ENCODE measurements around the gene KIAA1755. TPM values are rescaled to one million over a fixed set of nuclear protein-coding genes. Genes with fewer than 3 reads are reported as not detected.

KIAA1755 gene
- 0.50 TPM for polyA plus RNA-seq (2013, experiment 1 of 2)
- polyA plus RNA-seq (2013, experiment 2 of 2), result 0.40 TPM

DNA sequence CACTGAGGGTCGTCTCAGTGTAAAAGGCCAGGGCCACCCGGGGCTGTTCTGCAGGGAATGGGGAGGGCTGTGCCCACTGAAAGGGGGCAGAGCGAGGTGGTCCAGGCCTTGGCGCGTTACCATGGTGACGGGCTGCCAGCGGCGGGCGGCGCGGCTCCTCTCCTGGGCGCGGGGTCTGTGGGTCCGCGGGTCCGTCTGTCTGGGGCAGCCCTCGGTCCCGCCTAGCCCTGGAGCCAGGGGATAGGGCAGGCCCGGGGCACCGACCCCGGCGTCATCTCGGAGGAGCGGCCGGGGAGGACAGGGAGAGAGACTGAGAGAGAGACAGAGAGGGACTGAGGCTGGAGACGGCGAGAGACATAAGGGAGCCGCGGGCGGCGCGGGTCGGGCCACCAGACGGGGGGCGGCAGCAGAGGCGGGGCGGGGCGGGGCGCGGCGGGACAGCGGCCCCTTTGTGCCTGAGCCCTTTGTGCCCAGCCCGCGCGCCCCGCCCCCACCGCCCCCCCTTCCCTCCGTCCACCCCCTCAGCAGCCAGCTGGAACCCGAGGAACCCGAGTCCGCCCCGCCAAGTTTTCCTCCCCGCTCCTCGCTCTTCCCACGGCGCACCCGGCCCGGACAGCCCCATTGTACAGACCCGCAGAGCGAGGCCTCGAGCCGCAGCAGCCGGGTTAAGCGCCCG, at the start of gene KIAA1755:
Gene KIAA1755, minus strand, starts transcription at position 358 of the 676 bp plus-strand sequence. Its CDS starts 235 bp downstream, at position 123.
- no peak for DNase-seq
- WGBS, result 17% methylated on average over 36 of the region's 65 CpGs

DNA sequence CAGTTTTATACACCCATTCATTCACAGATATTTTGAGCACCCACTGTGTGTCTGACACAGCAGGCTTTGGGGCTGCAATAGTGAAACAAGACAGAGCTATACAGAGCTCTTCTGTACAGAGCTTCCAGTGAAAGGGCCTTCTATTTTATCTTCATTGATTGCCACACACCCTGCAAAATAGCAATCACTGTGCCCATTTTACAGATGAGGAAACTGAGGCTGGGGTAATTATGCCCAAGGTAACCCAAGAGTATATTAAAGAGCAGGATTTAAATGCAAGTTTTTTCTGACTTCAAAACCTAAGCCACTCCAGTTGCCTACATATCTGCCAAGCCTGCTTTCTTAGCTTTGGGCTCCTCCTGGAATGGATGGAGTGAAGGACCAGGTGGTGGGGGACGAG, 47.9 kb upstream of the KIAA1755 start:
- no peak overlapping the region for H3K4ac ChIP-seq (ENCODE audit: low read depth in 1 of 2, low read length in 2 of 2)
- no peaks in the 10 kb centered on the region for H3K9me3 ChIP-seq (ENCODE audit: control insufficient read depth, low read length)
- peaks cover 25 to 66% of the 10 kb centered on the region in 2 experiments for H3K27me3 ChIP-seq (ENCODE audit: control insufficient read depth in 1 of 2, insufficient read depth in 1 of 2, low read length in 2 of 2)
- H3K4me3 ChIP-seq (ENCODE audit: insufficient read depth in 1 of 2, low read depth in 1 of 2, low read length in 2 of 2), result no peak overlapping the region
- DNase-seq, result no peak
- no CpG with 5 or more reads among the region's 1 CpG for WGBS
- H4K8ac ChIP-seq (ENCODE audit: low read length), result no peak overlapping the region
- H3K36me3 ChIP-seq (ENCODE audit: control insufficient read depth in 1 of 2, insufficient read depth in 2 of 2, low read depth in 1 of 2, low read length in 2 of 2), result no peaks in the 10 kb centered on the region
- no peak overlapping the region for H2BK5ac ChIP-seq (ENCODE audit: low read depth, low read length, poor library complexity, severe bottlenecking)
- H2AFZ ChIP-seq (ENCODE audit: low read depth, low read length), result no peak overlapping the region
- H3K9ac ChIP-seq (ENCODE audit: low read length), result no peak overlapping the region
- no peak overlapping the region for H3K18ac ChIP-seq (ENCODE audit: low read depth in 1 of 2, low read length in 2 of 2)
- H2AK5ac ChIP-seq (ENCODE audit: low read length, severe bottlenecking), result no peak overlapping the region
- H4K91ac ChIP-seq (ENCODE audit: low read length), result no peak overlapping the region
- no peak overlapping the region for H3K27ac ChIP-seq (ENCODE audit: low read length, poor library complexity, severe bottlenecking)
- H3K4me1 ChIP-seq (ENCODE audit: control insufficient read depth, insufficient read depth, low read depth, low read length), result peaks cover 10% of the 10 kb centered on the region
- no peak overlapping the region for H3K23ac ChIP-seq (ENCODE audit: low read length in 2 of 2)
- no peak overlapping the region for H2BK120ac ChIP-seq (ENCODE audit: low read depth, low read length)
- H2BK15ac ChIP-seq (ENCODE audit: low read depth, poor library complexity, severe bottlenecking), result no peak overlapping the region
- H3K79me1 ChIP-seq (replicated peaks; ENCODE audit: low read length, poor library complexity, severe bottlenecking), result no peaks in the 10 kb centered on the region
- H3K4me2 ChIP-seq (ENCODE audit: low read length, poor library complexity, severe bottlenecking), result no peak overlapping the region
- no peak overlapping the region for H3K14ac ChIP-seq (ENCODE audit: low read length in 2 of 2)
- H2BK12ac ChIP-seq (ENCODE audit: low read length in 2 of 2), result no peak overlapping the region

More for the DNA sequence above, at the start of gene KIAA1755:
- Histone ChIP-seq H3K27ac (ENCODE audit: low read length, poor library complexity, severe bottlenecking) (no peak within 1 kb of the TSS), H3K9me3 (ENCODE audit: control insufficient read depth, low read length) (no peaks in the 10 kb centered on the region), H3K18ac (ENCODE audit: low read depth in 1 of 2, low read length in 2 of 2) (peak within 1 kb of the TSS; percentile 34 to 61), H3K36me3 (ENCODE audit: control insufficient read depth in 1 of 2, insufficient read depth in 2 of 2, low read depth in 1 of 2, low read length in 2 of 2) (no peaks in the 10 kb centered on the region), H2AK5ac (ENCODE audit: low read length, severe bottlenecking) (no peak within 1 kb of the TSS), H3K9ac (ENCODE audit: low read length) (peak within 1 kb of the TSS; percentile 85), H3K4ac (ENCODE audit: low read depth in 1 of 2, low read length in 2 of 2) (peak within 1 kb of the TSS in 1 of 2 experiments; percentile 24), H2BK15ac (ENCODE audit: low read depth, poor library complexity, severe bottlenecking) (peak within 1 kb of the TSS; percentile 52), H3K4me1 (ENCODE audit: control insufficient read depth, insufficient read depth, low read depth, low read length) (peaks cover 9% of the 10 kb centered on the region), H3K4me2 (ENCODE audit: low read length, poor library complexity, severe bottlenecking) (peak within 1 kb of the TSS; percentile 82), H2AFZ (ENCODE audit: low read depth, low read length) (peak within 1 kb of the TSS; percentile 67), H2BK5ac (ENCODE audit: low read depth, low read length, poor library complexity, severe bottlenecking) (no peak within 1 kb of the TSS), H3K23ac (ENCODE audit: low read length in 2 of 2) (no peak within 1 kb of the TSS), H4K91ac (ENCODE audit: low read length) (no peak within 1 kb of the TSS), H3K27me3 (ENCODE audit: control insufficient read depth in 1 of 2, insufficient read depth in 1 of 2, low read length in 2 of 2) (peaks cover 0 to 17% of the 10 kb centered on the region in 2 experiments), H3K14ac (ENCODE audit: low read length in 2 of 2) (peak within 1 kb of the TSS in 1 of 2 experiments; percentile 53), H4K8ac (ENCODE audit: low read length) (peak within 1 kb of the TSS; percentile 35), H3K4me3 (ENCODE audit: insufficient read depth in 1 of 2, low read depth in 1 of 2, low read length in 2 of 2) (peak within 1 kb of the TSS; percentile 44 to 79), H3K79me1 (replicated peaks; ENCODE audit: low read length, poor library complexity, severe bottlenecking) (no peaks in the 10 kb centered on the region), H2BK120ac (ENCODE audit: low read depth, low read length) (no peak within 1 kb of the TSS), H2BK12ac (ENCODE audit: low read length in 2 of 2) (peak within 1 kb of the TSS in 1 of 2 experiments; percentile 43)

- H3K18ac ChIP-seq (ENCODE audit: low read depth in 1 of 2, low read length in 2 of 2), result no peak overlapping the region
- no peak overlapping the region for H3K4ac ChIP-seq (ENCODE audit: low read depth in 1 of 2, low read length in 2 of 2)
- H3K36me3 ChIP-seq (ENCODE audit: control insufficient read depth in 1 of 2, insufficient read depth in 2 of 2, low read depth in 1 of 2, low read length in 2 of 2), result no peaks in the 10 kb centered on the region
- H3K14ac ChIP-seq (ENCODE audit: low read length in 2 of 2), result no peak overlapping the region
- H3K27me3 ChIP-seq (ENCODE audit: control insufficient read depth in 1 of 2, insufficient read depth in 1 of 2, low read length in 2 of 2), result peaks cover 25 to 67% of the 10 kb centered on the region in 2 experiments
- H2BK120ac ChIP-seq (ENCODE audit: low read depth, low read length), result no peak overlapping the region
- H3K23ac ChIP-seq (ENCODE audit: low read length in 2 of 2), result no peak overlapping the region
- H3K27ac ChIP-seq (ENCODE audit: low read length, poor library complexity, severe bottlenecking), result no peak overlapping the region
- WGBS, result 89% methylated on average over 1 of the region's 4 CpGs
- H4K8ac ChIP-seq (ENCODE audit: low read length), result no peak overlapping the region
- no peak for DNase-seq
- H2AK5ac ChIP-seq (ENCODE audit: low read length, severe bottlenecking), result no peak overlapping the region
- no peak overlapping the region for H2BK15ac ChIP-seq (ENCODE audit: low read depth, poor library complexity, severe bottlenecking)
- peak overlapping the region in 1 of 2 experiments; percentile 6 for H2BK12ac ChIP-seq (ENCODE audit: low read length in 2 of 2)
- peaks cover 10% of the 10 kb centered on the region for H3K4me1 ChIP-seq (ENCODE audit: control insufficient read depth, insufficient read depth, low read depth, low read length)
- no peak overlapping the region for H4K91ac ChIP-seq (ENCODE audit: low read length)
- no peak overlapping the region for H3K4me2 ChIP-seq (ENCODE audit: low read length, poor library complexity, severe bottlenecking)
- H3K9me3 ChIP-seq (ENCODE audit: control insufficient read depth, low read length), result no peaks in the 10 kb centered on the region
- H3K4me3 ChIP-seq (ENCODE audit: insufficient read depth in 1 of 2, low read depth in 1 of 2, low read length in 2 of 2), result no peak overlapping the region
- no peak overlapping the region for H3K9ac ChIP-seq (ENCODE audit: low read length)
- no peak overlapping the region for H2BK5ac ChIP-seq (ENCODE audit: low read depth, low read length, poor library complexity, severe bottlenecking)
- H3K79me1 ChIP-seq (replicated peaks; ENCODE audit: low read length, poor library complexity, severe bottlenecking), result no peaks in the 10 kb centered on the region
- no peak overlapping the region for H2AFZ ChIP-seq (ENCODE audit: low read depth, low read length)
Measured at GRCh38 chr20:38308047-38308438, 47.5 kb upstream of the KIAA1755 start.

GRCh38 chr20:38307371-38308046, 47.0 kb upstream of the KIAA1755 start:
- Histone ChIP-seq H2BK15ac (ENCODE audit: low read depth, poor library complexity, severe bottlenecking) (no peak overlapping the region), H3K4me2 (ENCODE audit: low read length, poor library complexity, severe bottlenecking) (no peak overlapping the region), H3K18ac (ENCODE audit: low read depth in 1 of 2, low read length in 2 of 2) (no peak overlapping the region), H3K4ac (ENCODE audit: low read depth in 1 of 2, low read length in 2 of 2) (no peak overlapping the region), H3K9ac (ENCODE audit: low read length) (no peak overlapping the region), H4K91ac (ENCODE audit: low read length) (no peak overlapping the region), H3K27ac (ENCODE audit: low read length, poor library complexity, severe bottlenecking) (no peak overlapping the region), H3K23ac (ENCODE audit: low read length in 2 of 2) (no peak overlapping the region), H3K4me3 (ENCODE audit: insufficient read depth in 1 of 2, low read depth in 1 of 2, low read length in 2 of 2) (no peak overlapping the region), H3K36me3 (ENCODE audit: control insufficient read depth in 1 of 2, insufficient read depth in 2 of 2, low read depth in 1 of 2, low read length in 2 of 2) (no peaks in the 10 kb centered on the region), H2BK12ac (ENCODE audit: low read length in 2 of 2) (peak overlapping the region in 1 of 2 experiments; percentile 6), H3K27me3 (ENCODE audit: control insufficient read depth in 1 of 2, insufficient read depth in 1 of 2, low read length in 2 of 2) (peaks cover 25 to 68% of the 10 kb centered on the region in 2 experiments), H3K14ac (ENCODE audit: low read length in 2 of 2) (peak overlapping the region in 1 of 2 experiments; percentile 56), H4K8ac (ENCODE audit: low read length) (no peak overlapping the region), H2BK5ac (ENCODE audit: low read depth, low read length, poor library complexity, severe bottlenecking) (no peak overlapping the region), H2BK120ac (ENCODE audit: low read depth, low read length) (no peak overlapping the region), H2AFZ (ENCODE audit: low read depth, low read length) (no peak overlapping the region), H3K9me3 (ENCODE audit: control insufficient read depth, low read length) (no peaks in the 10 kb centered on the region), H2AK5ac (ENCODE audit: low read length, severe bottlenecking) (no peak overlapping the region), H3K79me1 (replicated peaks; ENCODE audit: low read length, poor library complexity, severe bottlenecking) (no peaks in the 10 kb centered on the region), H3K4me1 (ENCODE audit: control insufficient read depth, insufficient read depth, low read depth, low read length) (peaks cover 10% of the 10 kb centered on the region)
- 54% methylated on average over 6 of the region's 8 CpGs for WGBS
- peak; percentile 52 for DNase-seq
